Gastrocnemius medialis (tissue), 4 donors: Measurements from ENCODE around the gene ERC2. TPM values are rescaled to one million over a fixed set of nuclear protein-coding genes. Genes with fewer than 3 reads are reported as not detected.

Experiments used
- ATAC-seq, 2 donors: fragments of 150-250 bp; one replicate each; pipeline ENCODE4 v1.9.1; 2016
- DNase-seq, 2 donors: peaks; one replicate each; pipeline ENCODE4 v3.0.0-alpha.2; 2019
- H3K27ac ChIP-seq, 4 donors: fragments of 200-600 bp; sonication (generic); 1 replicate in 1 of 4; 2 replicates in 3 of 4; pipeline ENCODE4 v1.5.1; 2016 to 2018; ENCODE audit warnings: mild to moderate bottlenecking in 2 of 4, moderate library complexity in 1 of 4
- H3K27me3 ChIP-seq, 3 donors: fragments of 200-600 bp; sonication (generic) in 2 of 3; 1 replicate in 1 of 3; 2 replicates in 2 of 3; pipeline versions ENCODE4 v1.5.1 to v1.6.0; 2016 to 2019; ENCODE audit warnings: mild to moderate bottlenecking in 1 of 3, moderate library complexity in 1 of 3
- H3K36me3 ChIP-seq, 2 donors: fragments of 200-600 bp; sonication (generic) in 1 of 2; one replicate each; pipeline ENCODE4 v1.5.1; 2017 to 2018
- H3K4me1 ChIP-seq, 2 donors: fragments of 200-600 bp; sonication (generic) in 1 of 2; one replicate each; pipeline ENCODE4 v1.5.1; 2016 to 2017; ENCODE audit warnings: mild to moderate bottlenecking in 2 of 2
- H3K4me3 ChIP-seq, 4 donors: fragments of 200-600 bp; sonication (generic) in 3 of 4; 1 replicate in 1 of 4; 2 replicates in 3 of 4; pipeline ENCODE4 v1.5.1; 2016 to 2019; ENCODE audit warnings: mild to moderate bottlenecking in 2 of 4
- H3K9me3 ChIP-seq, 3 donors: fragments of 200-600 bp; sonication (generic) in 2 of 3; 1 replicate in 1 of 3; 2 replicates in 2 of 3; pipeline ENCODE4 v1.5.1; 2016 to 2019
- POLR2A ChIP-seq, 2 donors: fragments of 450-650 bp; IDR thresholded peaks; one replicate each; pipeline ENCODE4 v1.6.1; 2017; ENCODE audit warnings: antibody characterized with exemption in 2 of 2, mild to moderate bottlenecking in 2 of 2, moderate library complexity in 2 of 2
- in situ Hi-C, 4 donors: fragments of 200-750 bp; cut with MboI; loops; one replicate each; pipeline versions ENCODE4 v1.15.0 to v1.8.0; 2017; ENCODE audit warnings: low sequenced_read_pairs in 4 of 4
- intact Hi-C: fragments of 100-400 bp; cut with DNase I; formaldehyde crosslinking; loops from one replicate; pipeline ENCODE4 v1.15.1; 2023; ENCODE audit warnings: low total_unique reads
- total RNA-seq, 4 donors: library from RNA; depleted of rRNA; stranded (reverse); fragments of >200 nt; gene quantifications; one replicate each; pipeline versions ENCODE4 v1.1.0 to v1.2.3, GENCODE V29; 2016
- TF ChIP-seq, protein P1 (sequence below), 5 experiments: fragments of 450-650 bp in 3 of 5; fragments of 200-600 bp in 2 of 5; sonication (generic) in 2 of 5; IDR thresholded peaks in 4 of 5; conservative IDR thresholded peaks in 1 of 5; 1 replicate in 4 of 5; 2 replicates in 1 of 5; pipeline ENCODE4 v1.5.1; 2016 to 2019; ENCODE audit warnings: antibody characterized with exemption in 5 of 5, mild to moderate bottlenecking in 3 of 5, moderate library complexity in 3 of 5

The ERC2 gene
- total RNA-seq, 4 donors from 2014 or later = not detected

DNA sequence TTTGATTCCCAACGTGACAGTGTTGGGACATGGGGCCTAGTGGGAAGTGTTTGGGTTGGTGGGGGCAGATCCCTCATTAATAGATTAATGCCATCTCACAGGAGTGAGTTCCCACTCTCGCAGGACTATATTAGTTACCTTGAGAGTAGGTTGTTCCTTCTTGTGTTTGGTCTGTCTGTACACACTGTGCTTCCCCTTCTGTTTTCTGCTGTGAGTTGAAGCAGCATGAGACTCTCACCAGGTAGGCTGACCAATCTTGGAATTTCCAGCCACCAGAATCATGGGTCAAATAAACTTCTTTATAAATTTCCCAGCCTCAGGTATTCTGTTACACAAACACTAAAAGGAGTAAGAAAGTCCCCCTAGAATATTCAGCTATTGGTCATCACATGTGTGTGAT is 145.4 kb downstream of the ERC2 start:
- DNase-seq = no peak
- no peaks in the 10 kb centered on the region for H3K36me3 ChIP-seq
- no peak for ATAC-seq
- TF ChIP-seq, protein P1, sequence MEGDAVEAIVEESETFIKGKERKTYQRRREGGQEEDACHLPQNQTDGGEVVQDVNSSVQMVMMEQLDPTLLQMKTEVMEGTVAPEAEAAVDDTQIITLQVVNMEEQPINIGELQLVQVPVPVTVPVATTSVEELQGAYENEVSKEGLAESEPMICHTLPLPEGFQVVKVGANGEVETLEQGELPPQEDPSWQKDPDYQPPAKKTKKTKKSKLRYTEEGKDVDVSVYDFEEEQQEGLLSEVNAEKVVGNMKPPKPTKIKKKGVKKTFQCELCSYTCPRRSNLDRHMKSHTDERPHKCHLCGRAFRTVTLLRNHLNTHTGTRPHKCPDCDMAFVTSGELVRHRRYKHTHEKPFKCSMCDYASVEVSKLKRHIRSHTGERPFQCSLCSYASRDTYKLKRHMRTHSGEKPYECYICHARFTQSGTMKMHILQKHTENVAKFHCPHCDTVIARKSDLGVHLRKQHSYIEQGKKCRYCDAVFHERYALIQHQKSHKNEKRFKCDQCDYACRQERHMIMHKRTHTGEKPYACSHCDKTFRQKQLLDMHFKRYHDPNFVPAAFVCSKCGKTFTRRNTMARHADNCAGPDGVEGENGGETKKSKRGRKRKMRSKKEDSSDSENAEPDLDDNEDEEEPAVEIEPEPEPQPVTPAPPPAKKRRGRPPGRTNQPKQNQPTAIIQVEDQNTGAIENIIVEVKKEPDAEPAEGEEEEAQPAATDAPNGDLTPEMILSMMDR (IDR thresholded peaks at IDR 0.05 in 4 of 5, conservative IDR thresholded peaks at IDR 0.05 in 1 of 5) = no peak
- TF ChIP-seq POLR2A (IDR thresholded peaks at IDR 0.05) = no peak
- H3K4me3 ChIP-seq = no peak overlapping the region
- H3K27ac ChIP-seq = no peak overlapping the region
- intact Hi-C loops = no loop called here
- H3K4me1 ChIP-seq = no peaks in the 10 kb centered on the region
- no peaks in the 10 kb centered on the region for H3K9me3 ChIP-seq
- in situ Hi-C loops = no loop called here
- no peaks in the 10 kb centered on the region for H3K27me3 ChIP-seq

DNA sequence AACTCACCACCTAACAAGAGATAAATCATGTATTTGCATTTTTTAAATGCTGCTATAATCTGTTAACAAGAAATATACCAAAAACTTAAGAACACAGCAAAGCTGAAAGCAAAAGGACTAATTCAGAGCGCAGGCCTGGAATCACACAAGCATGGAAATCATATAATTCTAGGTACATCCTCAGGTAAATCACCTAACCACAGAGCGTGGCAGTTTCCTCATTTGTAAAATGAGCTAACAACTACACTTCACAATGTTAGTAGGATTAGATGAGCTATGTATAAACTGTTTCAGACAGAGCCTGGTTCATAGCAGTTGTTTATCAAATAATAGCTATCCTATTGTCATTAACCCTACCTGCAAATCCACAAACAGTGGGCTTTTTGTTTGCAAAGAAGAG is 146.4 kb downstream of the ERC2 start:
- no peak overlapping the region for H3K4me3 ChIP-seq
- DNase-seq (no peak), ATAC-seq (no peak)
- in situ Hi-C loops (no loop called here), intact Hi-C loops (no loop called here)
- no peaks in the 10 kb centered on the region for H3K36me3 ChIP-seq
- TF ChIP-seq, protein P1 (IDR thresholded peaks at IDR 0.05 in 4 of 5, conservative IDR thresholded peaks at IDR 0.05 in 1 of 5) = no peak
- TF ChIP-seq POLR2A (IDR thresholded peaks at IDR 0.05) = no peak
- no peaks in the 10 kb centered on the region for H3K9me3 ChIP-seq
- no peak overlapping the region for H3K27ac ChIP-seq
- H3K27me3 ChIP-seq = no peaks in the 10 kb centered on the region
- no peaks in the 10 kb centered on the region for H3K4me1 ChIP-seq

DNA sequence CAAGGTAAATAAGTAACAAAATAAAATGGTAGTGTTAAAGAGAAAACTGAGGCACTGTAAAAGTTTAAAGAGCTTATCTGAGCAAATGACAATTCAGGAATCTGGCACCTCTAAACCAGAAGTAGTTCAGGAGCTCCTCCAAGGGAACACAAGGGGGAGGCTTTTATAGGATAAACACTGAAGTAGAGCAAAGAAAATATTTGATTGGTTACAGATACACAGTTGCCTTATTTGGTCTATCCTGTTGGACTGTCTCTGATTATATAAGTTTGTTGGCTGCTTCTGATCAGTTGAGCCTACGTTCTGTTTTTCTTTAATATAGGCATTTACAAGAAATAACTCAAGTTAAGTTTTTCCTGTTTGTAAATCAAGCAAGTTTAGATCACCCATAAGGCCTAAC is 146.9 kb downstream of the ERC2 start:
- H3K36me3 ChIP-seq = no peaks in the 10 kb centered on the region
- no peak overlapping the region for H3K4me3 ChIP-seq
- H3K27me3 ChIP-seq = no peaks in the 10 kb centered on the region
- intact Hi-C loops = no loop called here
- no peak for DNase-seq
- H3K9me3 ChIP-seq = no peaks in the 10 kb centered on the region
- in situ Hi-C loops = no loop called here
- ATAC-seq = no peak
- no peak overlapping the region for H3K27ac ChIP-seq
- TF ChIP-seq, protein P1 (IDR thresholded peaks at IDR 0.05 in 4 of 5, conservative IDR thresholded peaks at IDR 0.05 in 1 of 5) = no peak
- no peak for TF ChIP-seq POLR2A (IDR thresholded peaks at IDR 0.05)
- H3K4me1 ChIP-seq = no peaks in the 10 kb centered on the region

DNA sequence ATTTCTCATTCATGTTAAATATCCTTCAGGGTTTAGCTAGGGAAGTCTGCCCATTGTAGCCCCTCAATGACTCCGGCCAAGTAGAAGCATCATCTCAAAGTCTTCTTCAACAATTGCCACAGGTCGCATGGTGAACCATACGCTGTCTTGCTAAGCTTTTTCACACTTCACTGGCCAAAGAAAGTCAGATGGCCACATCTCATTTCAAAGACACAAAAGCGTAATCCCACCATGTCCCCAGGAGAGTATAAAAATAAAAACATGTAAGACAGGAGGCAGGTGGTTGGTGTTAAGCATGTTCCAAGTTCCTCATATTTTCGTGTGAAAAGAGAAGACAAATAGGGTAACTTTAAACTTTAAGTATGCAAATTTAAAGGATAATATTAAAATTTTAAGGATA is 147.4 kb downstream of the ERC2 start:
- DNase-seq (no peak), ATAC-seq (no peak)
- intact Hi-C loops (no loop called here), in situ Hi-C loops (no loop called here)
- Histone ChIP-seq H3K27ac (no peak overlapping the region), H3K27me3 (no peaks in the 10 kb centered on the region), H3K36me3 (no peaks in the 10 kb centered on the region), H3K4me1 (no peaks in the 10 kb centered on the region), H3K4me3 (no peak overlapping the region), H3K9me3 (no peaks in the 10 kb centered on the region)
- TF ChIP-seq, protein P1 (IDR thresholded peaks at IDR 0.05 in 4 of 5, conservative IDR thresholded peaks at IDR 0.05 in 1 of 5) = no peak
- no peak for TF ChIP-seq POLR2A (IDR thresholded peaks at IDR 0.05)

DNA sequence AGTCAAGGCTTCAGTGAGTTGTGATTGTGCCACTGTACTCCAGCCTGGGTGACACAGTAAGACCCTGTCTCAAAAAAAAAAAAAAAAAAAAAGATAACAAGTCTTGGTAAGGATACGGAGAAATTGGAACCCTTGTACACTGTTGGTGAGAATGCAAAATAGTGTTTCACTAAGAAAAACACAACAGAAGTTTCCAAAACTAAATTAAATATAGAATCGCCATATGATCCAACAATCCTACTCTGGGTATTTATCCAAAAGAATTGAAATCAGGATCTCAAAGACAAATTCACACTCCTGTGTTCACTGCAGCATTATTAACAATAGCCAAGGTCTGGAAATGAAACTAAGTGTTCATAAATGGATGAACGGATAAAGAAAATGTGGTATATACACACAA is 149.4 kb downstream of the ERC2 start:
- ATAC-seq (no peak), DNase-seq (no peak)
- TF ChIP-seq POLR2A (IDR thresholded peaks at IDR 0.05) = no peak
- TF ChIP-seq, protein P1 (IDR thresholded peaks at IDR 0.05 in 4 of 5, conservative IDR thresholded peaks at IDR 0.05 in 1 of 5) = no peak
- Histone ChIP-seq H3K36me3 (no peaks in the 10 kb centered on the region), H3K27ac (no peak overlapping the region), H3K9me3 (no peaks in the 10 kb centered on the region), H3K4me3 (no peak overlapping the region), H3K4me1 (peaks cover 0 to 7% of the 10 kb centered on the region in 2 donors), H3K27me3 (no peaks in the 10 kb centered on the region)
- in situ Hi-C loops (no loop called here), intact Hi-C loops (no loop called here)
